Activated CD8-positive, alpha-beta memory T cell treated with anti-CD3 and anti-CD28 coated beads, Interleukin-2, amount 50 U/mL, for 4 hours (primary cell): ENCODE measurements around the gene C1QL1.

Experiments used
- DNase-seq: peaks from one replicate; pipeline ENCODE4 v3.0.0-alpha.2; 2020

The C1QL1 gene

GRCh38 chr17:44988044-44988942 lies 20.2 kb upstream of the C1QL1 start:
- DNase-seq = no peak

DNA sequence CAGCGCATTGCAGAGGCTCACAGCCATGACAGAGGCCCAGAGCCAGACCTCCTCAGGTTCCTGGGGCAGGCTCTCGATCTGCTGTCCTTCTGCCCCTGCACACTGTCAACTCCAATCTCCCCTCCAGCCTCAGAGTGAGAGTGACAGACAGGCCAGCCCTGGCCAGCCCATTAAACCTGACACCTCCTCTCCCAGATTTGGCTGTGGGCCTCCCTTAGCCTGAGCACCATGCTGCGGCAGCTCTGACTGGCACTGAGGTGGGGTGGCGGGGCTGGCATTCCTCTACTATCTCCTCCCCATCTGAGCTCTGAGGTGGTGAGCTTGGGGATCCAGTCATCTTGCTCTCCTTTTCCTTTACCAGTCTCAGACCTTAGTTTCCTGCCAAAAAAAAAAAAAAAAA lies 15.5 kb upstream of the C1QL1 start:
- no peak for DNase-seq

- DNase-seq = no peak
Measured at GRCh38 chr17:44982113-44982702, 14.1 kb upstream of the C1QL1 start.

DNA sequence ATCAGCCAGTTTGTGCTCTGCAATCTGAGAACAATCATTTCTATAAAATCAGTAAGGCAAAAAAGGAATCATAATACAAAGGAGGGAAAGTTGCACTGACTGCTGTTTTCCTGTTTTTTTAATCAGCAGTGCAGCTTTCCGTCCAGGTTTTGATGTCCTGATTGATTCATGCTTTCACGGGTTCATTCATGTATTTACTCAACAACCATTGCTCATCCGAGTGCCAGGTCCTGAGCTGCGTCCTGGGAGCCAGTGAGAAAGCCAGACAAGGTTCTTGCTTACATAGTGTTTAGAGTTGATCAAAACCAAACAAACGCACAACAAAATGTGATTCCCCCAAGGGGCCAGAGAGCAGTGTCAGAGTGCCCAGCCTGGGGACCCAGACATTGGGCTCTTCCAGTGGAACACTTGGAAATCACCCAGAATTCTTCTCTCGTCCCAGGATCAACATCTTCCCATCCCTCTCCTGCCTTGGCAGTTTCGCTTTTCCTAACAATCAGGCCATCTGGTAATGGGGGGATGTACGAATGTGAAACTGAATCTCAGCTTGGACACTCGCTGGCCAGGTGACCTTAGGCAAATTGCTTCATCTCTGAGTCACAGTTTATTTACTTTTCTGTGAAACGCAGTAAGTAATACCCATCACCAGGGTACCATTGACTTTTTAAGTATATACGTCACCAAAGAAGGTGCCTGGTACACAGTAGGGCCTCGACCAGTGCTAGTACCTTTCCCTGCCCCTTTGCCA lies 13.3 kb upstream of the C1QL1 start:
- no peak for DNase-seq

DNA sequence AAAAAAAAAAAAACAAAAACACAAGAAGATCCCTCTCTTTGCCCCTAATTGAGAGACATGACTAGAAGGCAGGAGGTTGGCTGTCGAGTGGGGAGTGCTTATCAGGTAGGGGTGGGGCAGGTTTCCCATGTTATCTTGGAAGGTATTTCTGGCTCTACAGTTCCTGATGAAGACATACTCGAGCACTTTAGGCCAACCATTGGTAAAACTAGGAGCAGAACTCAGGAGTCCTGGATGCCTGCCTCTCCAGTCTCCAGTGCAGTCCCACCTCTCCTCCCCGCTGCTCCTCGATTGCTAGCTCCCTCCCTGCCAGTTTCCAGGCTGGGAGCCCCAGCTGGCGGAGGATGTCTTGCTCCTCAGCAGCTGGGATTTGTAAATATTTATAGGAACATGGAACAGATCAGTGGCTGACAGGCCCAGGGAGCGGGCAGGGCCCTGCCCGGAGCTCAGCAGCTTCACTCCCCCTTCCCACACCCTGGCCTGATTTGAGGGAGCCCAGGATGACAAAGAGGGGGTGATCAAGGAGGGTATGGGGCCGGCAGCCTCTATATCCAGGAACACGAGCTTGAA lies 11.4 kb upstream of the C1QL1 start:
- DNase-seq = no peak

- DNase-seq = no peak
Measured at GRCh38 chr17:44978807-44979206, 10.7 kb upstream of the C1QL1 start.

DNA sequence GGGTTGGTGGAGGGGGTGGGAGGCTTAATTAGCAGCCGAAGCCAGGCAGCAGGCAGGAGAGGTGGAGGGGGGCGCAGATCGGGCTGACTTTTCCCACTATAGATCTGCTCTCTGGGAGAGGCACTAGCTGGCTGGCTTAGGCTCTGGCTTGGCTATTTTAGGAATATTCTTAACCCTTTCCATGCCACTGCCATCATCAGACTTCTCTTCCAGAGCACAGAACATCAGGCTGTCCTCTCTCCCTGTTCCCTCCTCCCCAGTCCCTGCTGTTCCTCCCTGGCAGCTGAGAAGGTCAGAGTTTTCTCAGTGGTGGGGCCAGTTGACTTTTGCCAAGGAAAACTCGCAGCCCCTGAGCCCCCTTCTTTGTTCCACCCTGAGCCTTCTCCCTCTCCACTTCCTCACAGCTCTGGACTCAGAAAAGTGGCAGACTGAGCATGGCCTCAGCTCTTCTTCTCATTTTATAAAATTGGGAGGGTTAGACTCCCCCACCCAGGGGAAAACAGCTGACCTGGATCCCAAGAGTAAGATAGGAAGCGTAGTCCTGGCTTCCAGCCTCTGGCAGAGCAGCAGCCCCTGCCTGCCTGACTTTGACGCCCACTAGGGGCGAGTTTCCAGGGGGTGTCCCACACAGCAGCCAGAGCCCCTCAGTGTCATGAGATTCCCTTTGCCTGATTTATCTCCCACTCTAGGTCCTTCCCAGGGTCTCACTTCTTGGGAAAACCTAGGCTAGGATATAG lies 9.9 kb upstream of the C1QL1 start:
- no peak for DNase-seq

- no peak for DNase-seq
Measured at GRCh38 chr17:44977065-44977464, 9.0 kb upstream of the C1QL1 start.

GRCh38 chr17:44976206-44976605 lies 8.1 kb upstream of the C1QL1 start:
- no peak for DNase-seq

GRCh38 chr17:44972953-44973352 lies 4.8 kb upstream of the C1QL1 start:
- DNase-seq = no peak

GRCh38 chr17:44971776-44972483 lies 3.8 kb upstream of the C1QL1 start:
- DNase-seq = peak; percentile 55

DNA sequence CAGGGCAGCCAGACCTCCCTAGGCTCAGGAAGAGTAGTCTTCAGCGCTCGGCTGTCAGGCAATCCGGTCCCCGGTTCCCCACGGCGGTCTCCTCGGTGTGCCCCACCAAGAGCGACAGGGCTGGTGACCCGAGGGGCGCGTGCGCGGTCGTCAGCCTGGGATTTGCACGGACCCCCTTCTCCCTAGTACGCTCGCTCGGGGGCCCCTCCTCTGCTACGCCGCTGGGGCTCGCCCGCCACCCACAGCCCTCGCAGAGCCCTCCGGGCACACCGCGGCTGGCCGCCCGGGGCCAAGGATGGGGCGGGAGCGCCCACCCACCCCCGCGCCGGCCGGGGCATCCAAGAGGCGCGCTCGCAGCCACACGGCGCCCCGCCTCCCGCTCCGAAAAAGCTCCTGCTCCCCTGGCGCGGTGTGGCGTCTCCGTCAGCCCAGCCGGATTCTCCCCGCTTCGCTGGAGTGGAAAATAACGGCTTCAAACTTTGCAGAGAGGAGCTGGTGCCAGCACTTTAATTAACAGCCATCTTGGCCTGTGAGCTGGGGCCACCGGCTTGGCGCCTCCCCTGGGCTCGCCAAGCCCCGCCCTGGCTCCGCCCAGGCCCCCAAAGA lies 2.1 kb upstream of the C1QL1 start:
- DNase-seq = peak; percentile 23

DNA sequence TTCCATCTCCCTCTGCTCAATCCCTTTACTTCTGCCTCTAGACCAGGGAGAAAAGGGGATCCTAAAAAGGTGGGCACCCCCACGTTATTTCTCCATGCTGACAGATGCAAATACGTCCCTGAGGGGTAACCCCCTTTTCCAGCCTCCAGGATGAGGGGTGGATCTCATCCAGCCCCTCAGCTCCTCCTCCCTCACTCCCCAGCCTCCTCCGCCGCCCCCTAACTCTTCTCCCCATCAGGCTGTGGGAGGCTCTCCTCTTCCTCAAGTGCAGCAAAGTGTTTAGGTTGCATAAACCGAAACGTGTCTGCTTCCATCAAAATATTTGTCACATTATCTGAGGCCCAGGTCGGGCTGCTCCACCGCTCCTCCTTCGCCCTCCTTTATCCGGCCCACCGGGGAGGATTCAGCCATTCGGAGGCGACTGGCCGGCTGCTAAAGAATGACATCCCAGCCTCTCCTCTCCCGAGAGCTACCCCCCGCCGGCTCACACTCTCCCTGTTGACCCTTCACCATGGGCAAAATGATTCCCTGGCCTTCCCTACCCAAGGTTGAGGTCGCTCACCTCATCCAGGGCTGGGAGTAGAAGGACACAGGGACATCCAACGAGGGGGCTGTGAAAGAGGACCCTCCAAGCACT lies 1.2 kb upstream of the C1QL1 start:
- no peak for DNase-seq

DNA sequence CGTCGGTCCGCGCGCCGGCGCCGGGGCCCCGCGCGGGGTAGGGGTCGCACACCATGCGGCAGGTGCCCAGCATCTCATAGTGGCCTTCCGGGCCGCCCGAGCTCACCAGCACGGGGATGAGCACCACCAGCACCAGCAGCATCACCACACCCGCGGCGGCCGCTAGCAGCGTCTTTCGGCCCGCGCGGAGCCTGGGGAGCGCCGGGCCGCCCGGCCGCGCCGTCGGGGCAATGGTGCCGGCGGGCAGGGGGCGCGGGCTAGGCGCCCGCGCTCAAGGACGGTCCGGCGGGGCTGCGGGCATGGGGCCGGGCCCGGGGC lies 237 bp downstream of the C1QL1 start:
- no peak for DNase-seq

GRCh38 chr17:44967026-44967906 lies 837 bp downstream of the C1QL1 start:
- DNase-seq = peak; percentile 18

DNA sequence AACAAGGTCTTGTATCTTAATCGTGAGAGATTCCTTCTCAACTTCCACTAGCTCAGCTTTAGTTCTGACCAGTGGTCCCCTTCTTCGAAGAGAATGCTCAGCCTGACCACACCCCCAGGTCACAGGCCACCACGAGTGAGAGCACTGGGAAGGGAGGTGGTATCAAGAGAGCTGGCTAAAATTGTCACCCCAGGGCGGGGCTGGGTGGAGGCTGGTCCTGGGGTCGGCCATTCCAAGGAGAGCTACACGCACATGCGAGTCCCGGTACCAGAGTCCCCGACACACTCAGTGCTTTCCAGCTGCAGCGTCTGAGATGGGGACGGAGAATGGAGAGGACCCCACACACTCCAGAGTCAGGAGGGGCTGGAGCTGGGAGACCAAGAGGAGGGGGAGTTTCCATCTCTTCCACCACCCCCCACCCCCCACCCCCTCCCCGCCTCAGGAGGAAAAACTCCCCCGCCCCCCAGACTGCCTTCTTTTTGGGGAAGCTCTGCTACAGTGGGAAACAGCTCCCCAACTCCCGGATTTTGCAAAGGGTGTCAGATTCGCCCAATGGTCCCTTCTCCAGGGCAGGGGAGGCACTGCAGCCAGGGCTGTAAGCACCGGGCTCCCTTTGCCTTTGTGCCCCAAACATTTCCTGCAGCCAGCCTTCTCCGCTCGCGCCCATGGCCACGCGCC lies 1.6 kb downstream of the C1QL1 start:
- DNase-seq = no peak

GRCh38 chr17:44965481-44966234 lies 2.4 kb downstream of the C1QL1 start:
- no peak for DNase-seq

GRCh38 chr17:44961921-44962350 lies 6.2 kb downstream of the C1QL1 start:
- no peak for DNase-seq

DNA sequence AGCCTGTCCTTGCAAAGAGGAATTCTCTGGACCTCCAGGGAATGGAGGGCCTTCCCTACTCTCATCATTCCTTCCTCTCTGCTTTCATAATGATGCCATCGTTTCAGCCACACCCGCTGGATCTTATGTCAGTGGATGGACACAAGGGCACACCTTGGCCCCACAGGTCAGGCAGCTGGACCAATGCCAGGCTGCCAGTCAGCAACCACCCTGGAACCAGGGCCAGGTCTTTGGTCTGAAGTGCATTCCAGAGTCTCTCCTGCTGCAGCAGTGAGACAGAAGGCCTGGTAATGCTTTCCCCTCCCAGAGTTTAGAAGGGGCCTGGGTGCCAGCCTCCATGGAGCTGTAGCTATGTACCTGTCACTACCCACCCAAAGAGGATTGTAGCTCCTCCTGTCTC lies 7.4 kb downstream of the C1QL1 start:
- no peak for DNase-seq
